ENCODE results near the gene PCDHB1. TPM values are rescaled to one million over a fixed set of nuclear protein-coding genes. Genes with fewer than 3 reads are reported as not detected.
A peak's percentile ranks its signal among the peaks of the same experiment; 100 is the strongest.
"Not testable (repeated sequence)": the region's sequence is repeated elsewhere in the genome, so short reads cannot be mapped to it uniquely, and the experiment has no call there.

PCDHB1 gene
- total RNA-seq, 2 experiments from 2014 or later: not detected

- no peaks in the 10 kb centered on the region for H4K20me1 ChIP-seq (ENCODE audit: insufficient read depth, low read length)
- no peak overlapping the region for H2AFZ ChIP-seq (ENCODE audit: low read length)
- no peaks in the 10 kb centered on the region for H3K36me3 ChIP-seq (ENCODE audit: insufficient read depth, low read length)
- no peaks in the 10 kb centered on the region for H3K79me2 ChIP-seq (ENCODE audit: insufficient read depth, low read depth, low read length)
- intact Hi-C loops (cut with micrococcal nuclease; ENCODE audit: unreplicated experiment): no loop called here
- ChIA-PET CTCF (ENCODE audit: unreplicated experiment) (no interaction called here), POLR2A (no interaction called here)
- no peak overlapping the region for H3K4me2 ChIP-seq (ENCODE audit: low read length)
- H3K9me3 ChIP-seq (ENCODE audit: low read length): no peaks in the 10 kb centered on the region
- H3K9me2 ChIP-seq (ENCODE audit: insufficient read depth, low read length): no peaks in the 10 kb centered on the region
- BruUV-seq (replicated peaks): no TSS peak
- no peak overlapping the region for H3K27ac ChIP-seq (ENCODE audit: low read depth, low read length, poor library complexity, severe bottlenecking)
- DNase-seq (ENCODE audit: low spot score): no peak
- TF ChIP-seq CTCF (conservative IDR thresholded peaks at IDR 0.05; ENCODE audit: low read length) (no peak), EZH2phosphoT487 (IDR thresholded peaks at IDR 0.05; ENCODE audit: borderline replicate concordance, low read depth, low read length) (no peak)
- H3K4me1 ChIP-seq (ENCODE audit: insufficient read depth, low read length, poor library complexity, severe bottlenecking): no peaks in the 10 kb centered on the region
- H3K4me3 ChIP-seq (ENCODE audit: low read depth, low read length, poor library complexity, severe bottlenecking): no peak overlapping the region
Measured at GRCh38 chr5:141095263-141095641, 44.1 kb downstream of the PCDHB1 start.

- H3K36me3 ChIP-seq (ENCODE audit: insufficient read depth, low read length); H3K4me1 ChIP-seq (ENCODE audit: insufficient read depth, low read length, poor library complexity, severe bottlenecking); POLR2A ChIA-PET; H3K27ac ChIP-seq (ENCODE audit: low read depth, low read length, poor library complexity, severe bottlenecking); CTCF ChIA-PET (ENCODE audit: unreplicated experiment); BruUV-seq (replicated peaks); H4K20me1 ChIP-seq (ENCODE audit: insufficient read depth, low read length); H3K9me3 ChIP-seq (ENCODE audit: low read length); H3K4me2 ChIP-seq (ENCODE audit: low read length); H3K4me3 ChIP-seq (ENCODE audit: low read depth, low read length, poor library complexity, severe bottlenecking); H3K9me2 ChIP-seq (ENCODE audit: insufficient read depth, low read length); H2AFZ ChIP-seq (ENCODE audit: low read length); H3K79me2 ChIP-seq (ENCODE audit: insufficient read depth, low read depth, low read length); intact Hi-C loops (cut with micrococcal nuclease; ENCODE audit: unreplicated experiment); DNase-seq (ENCODE audit: low spot score): not testable (repeated sequence)
Measured at GRCh38 chr5:141096181-141096580, 45.0 kb downstream of the PCDHB1 start.

GRCh38 chr5:141096586-141096985, 45.4 kb downstream of the PCDHB1 start:
- POLR2A ChIA-PET; H3K4me2 ChIP-seq (ENCODE audit: low read length); CTCF ChIA-PET (ENCODE audit: unreplicated experiment); H3K9me3 ChIP-seq (ENCODE audit: low read length); H3K27ac ChIP-seq (ENCODE audit: low read depth, low read length, poor library complexity, severe bottlenecking); H3K36me3 ChIP-seq (ENCODE audit: insufficient read depth, low read length); BruUV-seq (replicated peaks); DNase-seq (ENCODE audit: low spot score); H2AFZ ChIP-seq (ENCODE audit: low read length); H4K20me1 ChIP-seq (ENCODE audit: insufficient read depth, low read length); H3K79me2 ChIP-seq (ENCODE audit: insufficient read depth, low read depth, low read length); H3K9me2 ChIP-seq (ENCODE audit: insufficient read depth, low read length); H3K4me3 ChIP-seq (ENCODE audit: low read depth, low read length, poor library complexity, severe bottlenecking); intact Hi-C loops (cut with micrococcal nuclease; ENCODE audit: unreplicated experiment); H3K4me1 ChIP-seq (ENCODE audit: insufficient read depth, low read length, poor library complexity, severe bottlenecking): not testable (repeated sequence)

- no peaks in the 10 kb centered on the region for H3K9me2 ChIP-seq (ENCODE audit: insufficient read depth, low read length)
- intact Hi-C loops (cut with micrococcal nuclease; ENCODE audit: unreplicated experiment): no loop called here
- no peaks in the 10 kb centered on the region for H3K9me3 ChIP-seq (ENCODE audit: low read length)
- H3K4me2 ChIP-seq (ENCODE audit: low read length): no peak within 1 kb of the TSS
- H3K4me3 ChIP-seq (ENCODE audit: low read depth, low read length, poor library complexity, severe bottlenecking): no peak within 1 kb of the TSS
- no peaks in the 10 kb centered on the region for H3K4me1 ChIP-seq (ENCODE audit: insufficient read depth, low read length, poor library complexity, severe bottlenecking)
- H2AFZ ChIP-seq (ENCODE audit: low read length): no peak within 1 kb of the TSS
- no TSS peak for BruUV-seq (replicated peaks)
- H3K79me2 ChIP-seq (ENCODE audit: insufficient read depth, low read depth, low read length): no peaks in the 10 kb centered on the region
- CTCF ChIA-PET (ENCODE audit: unreplicated experiment): no interaction called here
- POLR2A ChIA-PET: no interaction called here
- no peaks in the 10 kb centered on the region for H3K36me3 ChIP-seq (ENCODE audit: insufficient read depth, low read length)
- DNase-seq (ENCODE audit: low spot score): peak; percentile 1
- H4K20me1 ChIP-seq (ENCODE audit: insufficient read depth, low read length): no peaks in the 10 kb centered on the region
- H3K27ac ChIP-seq (ENCODE audit: low read depth, low read length, poor library complexity, severe bottlenecking): no peak within 1 kb of the TSS
- peak; percentile 55 for TF ChIP-seq CTCF (conservative IDR thresholded peaks at IDR 0.05; ENCODE audit: low read length)
- no peak for TF ChIP-seq EZH2phosphoT487 (IDR thresholded peaks at IDR 0.05; ENCODE audit: borderline replicate concordance, low read depth, low read length)
Measured at GRCh38 chr5:141100243-141100805, 49.1 kb downstream of the PCDHB1 start, which contains the start of gene PCDHB3. PCDHB3 (plus strand) TSS chr5:141100473; CDS start chr5:141100650, 177 bp downstream.

All from OCI-LY7 (cell line).